Smooth muscle cell (in vitro differentiated cells): ENCODE results near the gene GOLGA1. TPM values are rescaled to one million over a fixed set of nuclear protein-coding genes. Genes with fewer than 3 reads are reported as not detected.
A peak's percentile ranks its signal among the peaks of the same experiment; 100 is the strongest.

Experiments used
- DNase-seq: peaks from one replicate; lab custom pipeline; 2025; ENCODE audit not compliant: unreplicated experiment; lab: John Stamatoyannopoulos, UW
- H2AFZ ChIP-seq: fragments of 200-600 bp; sonication (generic); 2 replicates; pipeline ENCODE4 v1.6.0; 2016; ENCODE audit warnings: antibody characterized with exemption, low read depth, mild to moderate bottlenecking
- H3F3A ChIP-seq: fragments of 200-600 bp; sonication (generic); 2 replicates; pipeline ENCODE4 v1.6.0; 2017; ENCODE audit warnings: antibody characterized with exemption, low read depth
- H3K27ac ChIP-seq: fragments of 200-600 bp; sonication (generic); 2 replicates; pipeline ENCODE4 v1.5.1; 2016; ENCODE audit warnings: low read depth, mild to moderate bottlenecking
- H3K27me3 ChIP-seq: fragments of 200-600 bp; sonication (generic); 2 replicates; pipeline ENCODE4 v1.6.1; 2016; ENCODE audit warnings: low read depth, mild to moderate bottlenecking
- H3K36me3 ChIP-seq: fragments of 200-600 bp; sonication (generic); 2 replicates; pipeline ENCODE4 v1.5.1; 2016; ENCODE audit warnings: low read depth
- H3K4me1 ChIP-seq: fragments of 200-600 bp; sonication (generic); 2 replicates; pipeline ENCODE4 v1.5.1; 2016; ENCODE audit warnings: low read depth
- H3K4me2 ChIP-seq: fragments of 200-600 bp; sonication (generic); 2 replicates; pipeline ENCODE4 v1.6.0; 2016; ENCODE audit warnings: mild to moderate bottlenecking
- H3K4me3 ChIP-seq: fragments of 200-600 bp; sonication (generic); 2 replicates; pipeline ENCODE4 v1.5.1; 2016; ENCODE audit warnings: mild to moderate bottlenecking
- H3K79me2 ChIP-seq: fragments of 200-600 bp; sonication (generic); 2 replicates; pipeline ENCODE4 v1.6.0; 2016; ENCODE audit warnings: low read depth, mild to moderate bottlenecking
- H3K9ac ChIP-seq: fragments of 200-600 bp; sonication (generic); 2 replicates; pipeline ENCODE4 v1.6.0; 2016; ENCODE audit warnings: low read depth
- H3K9me3 ChIP-seq: fragments of 200-600 bp; sonication (generic); replicated peaks from 2 replicates; pipeline ENCODE4 v1.5.1; 2016; ENCODE audit warnings: low read depth
- H4K20me1 ChIP-seq: fragments of 200-600 bp; sonication (generic); 2 replicates; pipeline ENCODE4 v1.6.0; 2016; ENCODE audit warnings: low read depth
- WGBS: methylation state at CpG from one replicate; pipeline ENCODE4 v1.1.7; 2016; ENCODE audit warnings: low lambda C conversion rate; 5-methylcytosine and 5-hydroxymethylcytosine counted together
- polyA plus RNA-seq: library from polyadenylated mRNA; unstranded; fragments of >200 nt; fragmentation: Nextera tagmentation; extraction: Ambion mirVana; gene quantifications from 2 replicates; pipeline ENCODE4 v1.2.1, GENCODE V29; 2016
- total RNA-seq: library from RNA; depleted of rRNA; stranded (reverse); fragments of >200 nt; gene quantifications from 2 replicates; pipeline ENCODE4 v1.2.3, GENCODE V29; 2014
- TF ChIP-seq, protein P1 (sequence below): fragments of 200-600 bp; sonication (generic); IDR thresholded peaks from 2 replicates; pipeline ENCODE4 v1.5.1; 2017; ENCODE audit warnings: borderline replicate concordance, mild to moderate bottlenecking, antibody characterized with exemption; ENCODE audit not compliant: insufficient read depth, poor library complexity, severe bottlenecking

The GOLGA1 gene
- total and polyA plus RNA-seq, 2 experiments from 2014 or later, result 6.8 to 11.0 TPM

DNA sequence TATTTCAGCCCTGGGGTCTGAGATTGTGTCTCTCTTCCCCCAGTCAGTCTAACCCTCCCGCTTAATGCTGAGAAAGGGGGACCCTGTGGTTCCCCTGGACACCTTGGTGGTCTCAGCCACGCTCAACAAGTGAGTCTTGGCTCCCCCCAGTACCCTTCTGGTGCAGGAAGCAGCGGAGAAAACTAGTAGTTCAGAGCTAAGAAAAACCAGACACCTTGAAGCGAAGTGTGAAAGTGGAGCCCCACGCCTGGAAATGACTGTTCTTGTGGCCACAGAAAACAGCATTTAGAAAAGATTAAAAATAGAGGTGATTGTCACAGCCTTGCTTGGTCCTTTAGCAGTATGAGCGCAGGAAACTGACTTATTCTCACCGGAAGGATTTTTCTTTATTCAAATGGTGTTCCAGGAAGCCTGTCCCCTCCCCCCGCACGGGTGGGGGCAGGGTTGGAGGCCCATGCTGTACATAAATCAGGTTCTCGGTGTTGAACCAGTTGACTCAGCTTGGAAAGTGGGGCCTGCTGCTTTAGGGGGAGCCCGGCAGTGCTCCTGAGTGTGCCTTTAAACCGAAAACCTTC is 70.8 kb downstream of the GOLGA1 start:
- Histone ChIP-seq H3K27me3 (no peaks in the 10 kb centered on the region), H2AFZ (peak overlapping the region; percentile 11), H3K27ac (peak overlapping the region; percentile 99), H3K79me2 (peaks cover 72% of the 10 kb centered on the region), H3K36me3 (no peaks in the 10 kb centered on the region), H3K4me2 (peak overlapping the region; percentile 100), H3K4me3 (peak overlapping the region; percentile 93), H3F3A (peaks cover 14% of the 10 kb centered on the region), H3K4me1 (peaks cover 16% of the 10 kb centered on the region), H3K9ac (peak overlapping the region; percentile 97), H4K20me1 (peaks cover 52% of the 10 kb centered on the region), H3K9me3 (no peaks in the 10 kb centered on the region)
- WGBS, result 10% methylated on average over 12 of the region's 12 CpGs
- DNase-seq, result no peak
- TF ChIP-seq, protein P1, sequence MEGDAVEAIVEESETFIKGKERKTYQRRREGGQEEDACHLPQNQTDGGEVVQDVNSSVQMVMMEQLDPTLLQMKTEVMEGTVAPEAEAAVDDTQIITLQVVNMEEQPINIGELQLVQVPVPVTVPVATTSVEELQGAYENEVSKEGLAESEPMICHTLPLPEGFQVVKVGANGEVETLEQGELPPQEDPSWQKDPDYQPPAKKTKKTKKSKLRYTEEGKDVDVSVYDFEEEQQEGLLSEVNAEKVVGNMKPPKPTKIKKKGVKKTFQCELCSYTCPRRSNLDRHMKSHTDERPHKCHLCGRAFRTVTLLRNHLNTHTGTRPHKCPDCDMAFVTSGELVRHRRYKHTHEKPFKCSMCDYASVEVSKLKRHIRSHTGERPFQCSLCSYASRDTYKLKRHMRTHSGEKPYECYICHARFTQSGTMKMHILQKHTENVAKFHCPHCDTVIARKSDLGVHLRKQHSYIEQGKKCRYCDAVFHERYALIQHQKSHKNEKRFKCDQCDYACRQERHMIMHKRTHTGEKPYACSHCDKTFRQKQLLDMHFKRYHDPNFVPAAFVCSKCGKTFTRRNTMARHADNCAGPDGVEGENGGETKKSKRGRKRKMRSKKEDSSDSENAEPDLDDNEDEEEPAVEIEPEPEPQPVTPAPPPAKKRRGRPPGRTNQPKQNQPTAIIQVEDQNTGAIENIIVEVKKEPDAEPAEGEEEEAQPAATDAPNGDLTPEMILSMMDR, result no peak

DNA sequence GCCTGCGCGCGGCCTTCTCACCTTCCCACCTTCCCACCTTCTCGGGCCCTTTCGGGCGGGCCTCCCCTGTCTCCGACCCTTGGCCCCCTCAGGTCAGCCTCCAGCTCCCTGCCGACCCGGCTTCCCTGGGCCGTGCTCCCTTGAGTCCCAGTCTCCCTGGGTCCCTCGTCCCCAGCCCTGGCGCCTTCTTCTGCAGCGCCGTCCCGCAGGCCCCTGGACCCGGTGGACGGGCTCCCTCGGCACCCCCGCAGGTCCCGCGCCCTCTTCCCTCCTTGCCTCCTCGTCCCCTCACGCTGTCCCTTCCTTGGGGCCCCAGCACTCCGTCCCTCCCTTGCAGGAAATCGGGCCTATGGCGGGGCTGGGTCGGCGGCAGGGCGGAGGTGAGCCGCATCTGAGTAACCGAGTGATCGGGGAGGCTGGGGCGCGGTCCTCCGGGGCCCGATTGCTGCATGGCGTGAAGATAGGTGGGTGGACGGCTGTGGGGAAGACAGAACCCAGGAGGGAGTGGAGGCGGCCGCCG is 71.4 kb downstream of the GOLGA1 start:
- Histone ChIP-seq H3K4me1 (peaks cover 16% of the 10 kb centered on the region), H4K20me1 (peaks cover 47% of the 10 kb centered on the region), H3K27ac (peak overlapping the region; percentile 99), H3K9ac (peak overlapping the region; percentile 97), H2AFZ (no peak overlapping the region), H3K4me3 (peak overlapping the region; percentile 93), H3K27me3 (no peaks in the 10 kb centered on the region), H3F3A (peaks cover 14% of the 10 kb centered on the region), H3K36me3 (no peaks in the 10 kb centered on the region), H3K9me3 (no peaks in the 10 kb centered on the region), H3K79me2 (peaks cover 66% of the 10 kb centered on the region), H3K4me2 (peak overlapping the region; percentile 100)
- DNase-seq, result no peak
- WGBS, result under 1% methylated on average over 36 of the region's 41 CpGs
- TF ChIP-seq, protein P1, result no peak

DNA sequence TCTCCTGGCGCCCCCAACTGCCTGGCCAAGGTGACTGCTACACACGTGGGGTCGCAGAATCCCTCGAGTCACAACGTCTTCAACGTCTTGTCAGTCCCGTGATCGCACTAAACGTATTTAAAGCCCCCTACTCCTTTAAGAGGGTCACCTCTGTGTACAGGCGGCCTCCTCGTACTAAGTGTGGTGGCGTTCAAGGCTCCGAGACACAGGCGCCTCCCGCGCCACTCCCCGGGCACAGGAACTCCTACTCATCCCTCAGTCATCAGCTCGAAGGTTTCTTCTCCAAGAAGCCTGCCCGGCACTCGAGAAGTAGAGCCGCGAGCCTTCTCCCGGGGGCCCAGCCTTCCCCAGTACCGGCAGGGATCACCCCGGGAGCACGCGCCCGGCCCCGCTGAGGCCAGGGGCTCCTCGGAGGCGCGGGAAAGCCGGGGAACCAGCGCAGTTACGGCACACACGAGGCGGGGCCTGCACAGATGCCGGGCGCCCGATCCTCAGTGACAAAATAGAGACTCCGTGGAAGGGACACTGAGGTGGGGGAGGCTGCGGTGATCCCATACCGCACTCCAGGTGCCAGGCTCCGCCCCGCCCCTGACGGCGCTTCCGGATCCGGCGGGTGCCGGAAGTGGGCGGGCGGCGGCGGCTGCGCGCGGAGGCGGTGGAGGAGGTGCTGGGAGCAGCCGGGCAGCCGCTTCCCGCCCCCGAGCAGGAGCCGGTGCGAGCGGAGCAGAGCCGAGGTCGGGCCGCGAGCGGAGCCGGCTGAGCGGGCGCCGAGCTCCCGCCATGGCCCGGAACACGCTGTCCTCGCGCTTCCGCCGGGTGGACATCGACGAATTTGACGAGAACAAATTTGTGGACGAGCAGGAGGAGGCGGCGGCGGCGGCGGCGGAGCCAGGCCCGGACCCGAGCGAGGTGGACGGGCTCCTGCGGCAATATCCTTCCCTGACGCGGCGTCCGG is 72.1 kb downstream of the GOLGA1 start:
- peaks cover 59% of the 10 kb centered on the region for H3K79me2 ChIP-seq
- H2AFZ ChIP-seq, result peak overlapping the region; percentile 88
- H3K4me1 ChIP-seq, result peaks cover 16% of the 10 kb centered on the region
- no peaks in the 10 kb centered on the region for H3K9me3 ChIP-seq
- WGBS, result under 1% methylated on average over 100 of the region's 101 CpGs
- peak; percentile 58 for DNase-seq
- peak overlapping the region; percentile 99 for H3K27ac ChIP-seq
- peak overlapping the region; percentile 100 for H3K4me2 ChIP-seq
- no peaks in the 10 kb centered on the region for H3K27me3 ChIP-seq
- peaks cover 14% of the 10 kb centered on the region for H3F3A ChIP-seq
- H3K36me3 ChIP-seq, result no peaks in the 10 kb centered on the region
- peaks cover 39% of the 10 kb centered on the region for H4K20me1 ChIP-seq
- TF ChIP-seq, protein P1, result no peak
- H3K9ac ChIP-seq, result peak overlapping the region; percentile 97
- H3K4me3 ChIP-seq, result peak overlapping the region; percentile 93
